Subcutaneous adipose tissue (tissue), 4 donors: ENCODE results near the gene NME7. TPM values are rescaled to one million over a fixed set of nuclear protein-coding genes. Genes with fewer than 3 reads are reported as not detected.

Experiments used
- total RNA-seq, 4 donors: library from RNA; depleted of rRNA; stranded (reverse); fragments of >200 nt; gene quantifications; one replicate each; pipeline ENCODE4 v1.1.0, GENCODE V29; 2016
- TF ChIP-seq, protein P1 (sequence below): fragments of 450-650 bp; IDR thresholded peaks from one replicate; pipeline ENCODE4 v1.5.1; 2016; ENCODE audit warnings: low read depth, mild to moderate bottlenecking, control low read depth, antibody characterized with exemption, moderate library complexity

NME7 gene
- total RNA-seq, 4 donors from 2014 or later: 10.5 to 14.2 (median 12.9) TPM

DNA sequence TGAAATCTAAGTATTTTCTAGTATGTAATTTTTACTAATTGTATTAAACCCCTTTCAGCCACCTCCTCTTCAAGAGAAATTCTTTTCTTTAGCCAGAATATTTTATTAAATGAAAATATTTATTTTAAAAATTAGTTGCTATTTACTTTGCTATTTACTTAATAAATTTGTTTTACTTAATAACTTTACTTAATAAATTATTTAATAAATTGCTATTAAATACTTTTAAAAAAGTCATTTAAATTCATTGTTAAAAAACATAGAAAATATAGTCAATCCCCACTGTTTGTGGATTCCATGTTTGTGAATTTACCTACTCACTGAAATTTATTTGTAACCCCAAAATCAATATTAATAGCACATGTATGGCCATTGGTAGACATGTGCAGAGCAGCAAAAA is 155.5 kb downstream of the NME7 start:
- TF ChIP-seq, protein P1, sequence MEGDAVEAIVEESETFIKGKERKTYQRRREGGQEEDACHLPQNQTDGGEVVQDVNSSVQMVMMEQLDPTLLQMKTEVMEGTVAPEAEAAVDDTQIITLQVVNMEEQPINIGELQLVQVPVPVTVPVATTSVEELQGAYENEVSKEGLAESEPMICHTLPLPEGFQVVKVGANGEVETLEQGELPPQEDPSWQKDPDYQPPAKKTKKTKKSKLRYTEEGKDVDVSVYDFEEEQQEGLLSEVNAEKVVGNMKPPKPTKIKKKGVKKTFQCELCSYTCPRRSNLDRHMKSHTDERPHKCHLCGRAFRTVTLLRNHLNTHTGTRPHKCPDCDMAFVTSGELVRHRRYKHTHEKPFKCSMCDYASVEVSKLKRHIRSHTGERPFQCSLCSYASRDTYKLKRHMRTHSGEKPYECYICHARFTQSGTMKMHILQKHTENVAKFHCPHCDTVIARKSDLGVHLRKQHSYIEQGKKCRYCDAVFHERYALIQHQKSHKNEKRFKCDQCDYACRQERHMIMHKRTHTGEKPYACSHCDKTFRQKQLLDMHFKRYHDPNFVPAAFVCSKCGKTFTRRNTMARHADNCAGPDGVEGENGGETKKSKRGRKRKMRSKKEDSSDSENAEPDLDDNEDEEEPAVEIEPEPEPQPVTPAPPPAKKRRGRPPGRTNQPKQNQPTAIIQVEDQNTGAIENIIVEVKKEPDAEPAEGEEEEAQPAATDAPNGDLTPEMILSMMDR: no peak

DNA sequence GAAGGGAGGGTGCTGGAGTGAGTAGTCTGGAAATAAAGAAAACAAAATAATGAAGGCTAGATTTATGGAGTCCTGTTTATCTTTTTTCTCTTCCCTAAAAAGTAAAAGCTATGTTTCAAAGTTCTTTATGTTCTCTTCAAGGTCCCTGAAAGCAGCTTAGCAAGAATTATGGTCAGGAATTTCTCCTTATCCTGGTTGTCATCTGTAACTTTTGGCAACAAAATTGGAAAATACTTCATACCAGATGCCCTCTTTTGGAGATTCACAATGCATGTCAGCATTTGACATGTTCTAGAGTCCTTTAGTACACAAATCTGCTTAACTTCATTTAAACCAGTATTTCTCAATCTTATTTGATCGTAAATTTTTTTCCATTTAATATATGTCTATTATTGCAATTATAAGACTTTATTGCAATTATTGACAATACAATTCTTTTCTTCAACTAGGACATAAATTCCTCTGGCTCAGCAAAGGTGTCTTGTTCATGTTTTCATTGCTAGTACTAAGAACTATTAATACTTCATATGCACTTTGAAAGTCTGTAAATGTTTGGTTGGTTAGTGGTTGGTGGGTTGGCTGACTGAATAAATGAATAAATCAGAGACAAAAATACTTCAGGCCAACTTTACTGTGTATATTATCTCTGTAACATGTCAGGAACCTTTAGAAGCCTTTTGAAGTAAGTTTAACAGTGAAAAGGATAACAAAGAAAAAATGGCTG is 159.6 kb downstream of the NME7 start:
- TF ChIP-seq, protein P1: no peak

DNA sequence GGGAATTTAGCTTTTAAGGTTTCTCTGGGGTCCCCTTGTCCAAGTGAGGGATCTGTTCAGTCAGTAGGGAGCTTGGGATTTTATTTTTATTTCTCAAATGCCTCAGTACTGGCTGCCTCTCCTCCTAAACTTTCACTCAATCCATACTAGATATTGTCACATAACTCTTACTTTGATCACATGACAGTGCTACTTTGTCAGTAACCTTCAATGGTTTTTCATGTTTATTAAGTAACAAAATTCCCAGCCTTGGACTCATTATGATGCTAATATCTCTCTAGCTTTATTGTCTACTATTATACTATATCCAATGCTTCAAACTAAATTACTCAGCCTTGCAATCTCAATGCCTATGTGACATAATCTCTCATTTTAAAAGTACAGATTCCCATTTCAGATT is 163.4 kb downstream of the NME7 start:
- TF ChIP-seq, protein P1: no peak

DNA sequence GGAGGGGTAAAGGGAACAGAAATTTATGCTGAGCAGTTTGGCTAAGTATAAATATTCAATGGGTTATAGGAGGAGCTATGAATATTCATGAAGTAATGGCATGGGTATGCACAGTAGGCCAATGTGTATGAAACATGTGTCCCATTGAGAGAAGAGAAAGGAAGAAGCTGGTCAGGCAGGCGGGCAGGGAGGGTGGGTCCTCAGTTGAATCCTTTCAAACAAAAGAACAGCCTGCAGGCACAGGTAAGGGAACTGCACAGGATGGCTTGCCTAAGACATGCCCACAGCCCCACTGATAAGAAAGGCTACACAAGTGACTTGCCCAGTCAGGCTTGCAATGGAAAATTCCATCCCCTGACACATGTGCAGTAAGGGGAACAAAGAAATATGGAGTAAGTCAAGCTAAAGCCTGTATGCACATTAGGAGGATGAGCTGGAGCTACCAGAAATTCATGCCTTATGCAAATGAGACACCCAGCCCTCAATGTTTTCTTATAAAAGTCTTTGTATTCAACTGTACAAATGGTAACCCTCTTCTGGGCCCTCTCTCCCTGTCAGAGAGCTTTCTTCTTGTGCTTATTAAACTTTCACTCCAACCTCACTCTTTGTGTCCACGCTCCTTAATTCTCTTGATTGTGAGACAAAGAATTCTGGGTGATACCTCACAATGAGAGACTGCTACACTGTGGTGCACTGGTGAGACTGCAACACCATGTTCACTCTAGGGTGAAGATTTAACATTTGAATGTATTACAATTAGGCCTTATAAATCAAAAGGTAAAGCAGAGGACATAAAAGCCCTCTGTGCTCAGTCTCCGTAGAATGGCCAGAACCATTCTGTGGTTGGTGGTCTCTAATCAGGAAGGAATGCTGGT is 164.6 kb downstream of the NME7 start:
- TF ChIP-seq, protein P1: no peak

DNA sequence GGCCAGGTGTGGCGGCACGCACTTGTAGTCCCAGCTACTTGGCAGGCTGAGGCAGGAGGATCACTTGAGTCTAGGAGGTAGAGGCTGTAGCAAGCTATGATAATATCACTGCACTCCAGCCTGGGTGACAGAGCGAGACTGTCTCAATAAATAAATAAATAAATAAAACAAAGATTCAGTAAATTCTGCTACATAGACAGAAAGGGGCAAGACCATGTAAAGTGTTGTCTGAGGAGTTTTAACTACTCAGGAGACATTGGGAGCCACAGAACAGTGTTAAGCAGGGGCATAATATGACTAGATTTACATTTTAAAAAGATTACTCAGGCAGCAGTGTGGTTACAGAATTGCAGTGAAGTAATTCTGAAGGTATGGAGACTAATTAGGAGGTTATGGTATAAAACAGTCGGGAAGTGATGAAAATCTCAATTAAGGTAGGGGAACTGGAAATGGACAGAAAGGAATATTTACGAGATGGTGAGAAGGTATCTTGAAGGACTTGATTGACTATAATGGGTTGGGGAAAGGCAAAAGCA is 166.4 kb downstream of the NME7 start:
- TF ChIP-seq, protein P1: no peak

- TF ChIP-seq, protein P1: no peak
Observed at GRCh38 chr1:169200319-169200718, 167.3 kb downstream of the NME7 start.

DNA sequence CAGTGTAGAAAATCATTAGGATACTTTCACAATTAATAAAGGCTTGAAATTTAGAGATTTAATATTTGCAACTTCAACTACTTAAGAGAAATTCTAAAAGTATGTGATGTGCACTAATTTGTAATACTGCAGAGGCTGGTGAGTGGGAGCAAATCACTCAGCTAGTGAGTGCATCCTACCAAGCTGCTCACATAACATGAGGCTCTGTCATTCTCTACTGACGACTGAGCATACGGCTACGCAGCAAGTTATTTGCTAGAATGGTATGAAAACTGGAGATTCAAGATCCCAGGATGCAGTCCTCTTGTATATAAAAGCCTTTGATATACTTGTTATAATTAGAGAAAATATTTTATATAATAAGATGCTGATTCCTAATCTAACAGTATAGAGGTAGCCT is 171.0 kb downstream of the NME7 start:
- TF ChIP-seq, protein P1: no peak
